K562 (cell line): ENCODE data around the gene FBXO4. TPM values are rescaled to one million over a fixed set of nuclear protein-coding genes. Genes with fewer than 3 reads are reported as not detected.

ENCODE experiments used
- ATAC-seq: fragments of 200-7000 bp; cut with Tn5 transposase; 3 replicates; pipeline ENCODE4 v1.9.1; 2020; ENCODE audit warnings: moderate library complexity
- BruUV-seq: library from RNA; stranded (reverse); fragments of 400-500 nt; replicated peaks from 2 replicates; lab custom pipeline; 2021; lab: Mats Ljungman, UMichigan
- CTCF ChIA-PET: fragments of 300-600 bp; formaldehyde crosslinking; extraction: SDS; loops from one replicate; lab custom pipeline; 2021; ENCODE audit warnings: low intra/inter-chr PET ratio; lab: Yijun Ruan, JAX
- POLR2A ChIA-PET: fragments of 300-600, 350-650 bp; sonication (Branson Sonifier 250); formaldehyde crosslinking; extraction: SDS; loops from one replicate; lab custom pipeline; 2021; ENCODE audit warnings: antibody characterized with exemption, inconsistent platforms; lab: Yijun Ruan, JAX
- DNase-seq, 4 experiments: peaks; one replicate each; pipeline versions ENCODE4 v3.0.0 to v3.0.0-alpha.2; 2011 to 2018; ENCODE audit warnings: low spot score in 3 of 4, mixed read lengths in 3 of 4; ENCODE audit errors: extremely low read depth in 1 of 4
- FAIRE-seq: peaks from 2 replicates; lab custom pipeline; 2011; peaks lifted over from hg19 to GRCh38; lab: Jason Lieb, UNC
- H2AFZ ChIP-seq: 2 replicates; pipeline ENCODE4 v1.6.0; 2011; ENCODE audit warnings: low read depth, low read length, control low read depth, inconsistent platforms
- H3K27ac ChIP-seq: fragments of 200-600 bp; 3 replicates; pipeline ENCODE4 v1.8.0; 2011; ENCODE audit warnings: low read depth, mild to moderate bottlenecking, control low read depth, inconsistent platforms, low read length, moderate library complexity, mixed read lengths; ENCODE audit errors: extremely low read depth
- H3K27me3 ChIP-seq, 2 experiments: fragments of 300-600 bp in 1 of 2; 2 replicates in 1 of 2; 3 replicates in 1 of 2; pipeline versions ENCODE4 v1.6.0 to v1.8.0; 2011; ENCODE audit warnings: inconsistent platforms in 2 of 2, low read length in 2 of 2, mild to moderate bottlenecking in 1 of 2, mixed read lengths in 1 of 2, moderate library complexity in 1 of 2; ENCODE audit not compliant: control insufficient read depth in 2 of 2, insufficient read depth in 2 of 2
- H3K36me3 ChIP-seq: fragments of 300-600 bp; 3 replicates; pipeline ENCODE4 v1.8.0; 2011; ENCODE audit warnings: mild to moderate bottlenecking, low read length, inconsistent platforms; ENCODE audit not compliant: control insufficient read depth, insufficient read depth
- H3K4me1 ChIP-seq, 2 experiments: fragments of 200-600 bp in 1 of 2; replicated peaks in 1 of 2; 2 replicates in 1 of 2; 3 replicates in 1 of 2; pipeline versions ENCODE4 v1.5.1 to v1.8.0; 2011; ENCODE audit warnings: inconsistent platforms in 2 of 2, low read length in 2 of 2, mild to moderate bottlenecking in 1 of 2, mixed read lengths in 1 of 2, moderate library complexity in 1 of 2; ENCODE audit not compliant: control insufficient read depth in 2 of 2, insufficient read depth in 2 of 2
- H3K4me2 ChIP-seq: 2 replicates; pipeline ENCODE4 v1.6.1; 2011; ENCODE audit warnings: low read length, control low read depth, inconsistent platforms, mixed read lengths; ENCODE audit not compliant: insufficient read depth
- H3K4me3 ChIP-seq: fragments of 200-600 bp; sonication (generic), shearing (Covaris generic); 2 replicates; pipeline ENCODE4 v1.5.1; 2016; ENCODE audit warnings: control low read depth, inconsistent platforms
- H3K79me2 ChIP-seq: fragments of 200-600 bp; 3 replicates; pipeline ENCODE4 v1.8.0; 2011; ENCODE audit warnings: low read length, inconsistent platforms; ENCODE audit not compliant: control insufficient read depth, insufficient read depth
- H3K9ac ChIP-seq, 2 experiments: 2 replicates each; pipeline versions ENCODE4 v1.6.0 to v1.6.1; 2011; ENCODE audit warnings: low read depth in 2 of 2, low read length in 2 of 2, control low read depth in 1 of 2, inconsistent platforms in 1 of 2, mild to moderate bottlenecking in 1 of 2, mixed read lengths in 1 of 2; ENCODE audit not compliant: insufficient read depth in 1 of 2
- H3K9me1 ChIP-seq: one replicate; pipeline ENCODE4 v1.6.0; 2011; ENCODE audit warnings: inconsistent platforms, mild to moderate bottlenecking, low read length, moderate library complexity; ENCODE audit not compliant: control insufficient read depth, insufficient read depth
- H3K9me3 ChIP-seq: replicated peaks from 2 replicates; pipeline ENCODE4 v1.5.1; 2011; ENCODE audit warnings: low read depth, low read length, inconsistent platforms; ENCODE audit not compliant: control insufficient read depth, insufficient read depth
- H4K20me1 ChIP-seq: replicated peaks from 2 replicates; pipeline ENCODE4 v1.6.1; 2011; ENCODE audit warnings: low read length, inconsistent platforms, mixed read lengths; ENCODE audit not compliant: control insufficient read depth, insufficient read depth
- C11orf30 ChIP-seq: fragments of 450-650 bp; IDR thresholded peaks from 2 replicates; pipeline ENCODE4 v1.6.1; 2016; ENCODE audit warnings: low read depth, mild to moderate bottlenecking
- FOXM1 ChIP-seq, 2 experiments: fragments of 450-650 bp in 1 of 2; sonication (generic) in 1 of 2; formaldehyde crosslinking in 1 of 2; IDR thresholded peaks; 2 replicates each; pipeline versions ENCODE4 v1.6.1 to v1.9.0; 2017 to 2022; ENCODE audit warnings: low read depth in 2 of 2, mild to moderate bottlenecking in 2 of 2, missing genetic modification reagents in 1 of 2, moderate library complexity in 1 of 2
- HNRNPLL ChIP-seq: fragments of 200-400 bp; formaldehyde crosslinking; IDR thresholded peaks from 2 replicates; pipeline ENCODE4 v1.6.1; 2017; ENCODE audit warnings: low read length, low read depth, mild to moderate bottlenecking; ENCODE audit not compliant: poor library complexity, severe bottlenecking
- HOXB6 ChIP-seq: fragments of 250-450 bp; sonication (Bioruptor Pico); IDR thresholded peaks from 2 replicates; pipeline ENCODE4 v1.5.1; 2022; ENCODE audit warnings: mild to moderate bottlenecking, borderline replicate concordance
- NONO ChIP-seq, 2 experiments: fragments of 200-400 bp in 1 of 2; fragments of 450-650 bp in 1 of 2; formaldehyde crosslinking in 1 of 2; IDR thresholded peaks; 2 replicates each; pipeline ENCODE4 v1.6.1; 2017; ENCODE audit warnings: low read depth in 2 of 2, mild to moderate bottlenecking in 2 of 2, moderate library complexity in 2 of 2, low read length in 1 of 2
- SMARCA4 ChIP-seq: fragments of 450-650 bp; IDR thresholded peaks from 2 replicates; pipeline ENCODE4 v1.6.1; 2016
- SP2 ChIP-seq: IDR thresholded peaks from 2 replicates; pipeline ENCODE4 v1.6.1; 2011; ENCODE audit warnings: mild to moderate bottlenecking, low read depth, low read length, moderate library complexity; ENCODE audit not compliant: poor library complexity, severe bottlenecking; ENCODE audit errors: extremely low read depth
- SRSF1 ChIP-seq: fragments of 200-400 bp; formaldehyde crosslinking; IDR thresholded peaks from 2 replicates; pipeline ENCODE4 v1.6.1; 2017; ENCODE audit warnings: mild to moderate bottlenecking, low read depth, low read length, moderate library complexity
- YBX1 ChIP-seq: fragments of 450-650 bp; IDR thresholded peaks from 2 replicates; pipeline ENCODE4 v1.7.1; 2016; ENCODE audit warnings: mild to moderate bottlenecking
- ZNF324 ChIP-seq: fragments of 250-450 bp; sonication (Bioruptor Pico); IDR thresholded peaks from 2 replicates; pipeline ENCODE4 v1.4.0; 2020; ENCODE audit warnings: mild to moderate bottlenecking
- in situ Hi-C: fragments of 300-500 bp; cut with MboI; formaldehyde crosslinking; loops from 4 replicates; pipeline ENCODE4 v1.15.0; 2018; ENCODE audit warnings: inconsistent platforms, mixed read lengths
- intact Hi-C: fragments of 100-400 bp; cut with micrococcal nuclease; formaldehyde crosslinking; loops from 2 replicates; pipeline ENCODE4 v1.14.2; 2022
- polyA plus RNA-seq, 8 experiments: library from polyadenylated mRNA; depleted of rRNA in 4 of 8; stranded (reverse) in 5 of 8; unstranded in 3 of 8; fragments of >200 nt; fragmentation: Nextera tagmentation in 2 of 8; fragmentation: Illumina TruSeq in 1 of 8; extraction: Ambion mirVana in 2 of 8; extraction: Trizol in 1 of 8; gene quantifications; 2 replicates each; pipeline versions ENCODE4 v1.2.1 to v1.2.3, GENCODE V29; 2011 to 2014; ENCODE audit warnings: inconsistent platforms in 1 of 8, missing spikeins in 1 of 8
- total RNA-seq, 7 experiments: library from RNA; depleted of rRNA in 6 of 7; stranded (reverse); fragments of >200 nt in 6 of 7; fragmentation: Illumina TruSeq in 2 of 7; extraction: Trizol in 2 of 7; gene quantifications; 2 replicates each; pipeline versions ENCODE4 v1.2.1 to v1.2.3, GENCODE V29; 2011 to 2021; ENCODE audit warnings: low replicate concordance in 1 of 7
- TF ChIP-seq, protein P1 (sequence below): sonication (generic); formaldehyde crosslinking; IDR thresholded peaks from 2 replicates; pipeline ENCODE4 v1.8.0; 2022; ENCODE audit warnings: missing genetic modification reagents, mild to moderate bottlenecking, borderline replicate concordance

Gene FBXO4
- total and polyA plus RNA-seq, 9 of the 15 experiments (the other 6 are each of a cell fraction or from before 2014, with no cell fraction given), result 5.9 to 33.4 (median 19.6) TPM

GRCh38 chr5:41935544-41935943, 10.5 kb downstream of the FBXO4 start:
- CTCF ChIA-PET, result no interaction called here
- intact Hi-C loops, result no loop called here
- Histone ChIP-seq H3K4me1 (no peaks in the 10 kb centered on the region), H2AFZ (no peak overlapping the region), H3K27me3 (no peaks in the 10 kb centered on the region), H3K4me2 (no peak overlapping the region), H3K9ac (no peak overlapping the region), H3K4me3 (no peak overlapping the region), H4K20me1 (no peaks in the 10 kb centered on the region), H3K36me3 (peaks cover 32% of the 10 kb centered on the region; the same call in 2 of the 3 replicates), H3K9me3 (no peaks in the 10 kb centered on the region), H3K9me1 (no peaks in the 10 kb centered on the region), H3K27ac (no peak overlapping the region), H3K79me2 (no peaks in the 10 kb centered on the region)
- no peak for DNase-seq
- POLR2A ChIA-PET, result interaction anchor here (0.7 to 1.0 kb wide), 3 partner anchors 9 to 59 kb away, joined by 3 read pairs; no protein-coding TSS in a partner anchor
- no TSS peak for BruUV-seq
- FAIRE-seq, result no peak
- no peak for ATAC-seq
- TF ChIP-seq HNRNPLL (no peak), NONO (IDR thresholded peaks at IDR 0.05; ENCODE audit: low read depth in 2 of 2, low read length in 1 of 2) (no peak), SRSF1 (no peak), ZNF324 (CRISPR knock-in tag) (no peak), YBX1 (no peak), SMARCA4 (no peak), HOXB6 (CRISPR knock-in tag) (no peak), SP2 (no peak), C11orf30 (no peak), FOXM1 (IDR thresholded peaks at IDR 0.05; ENCODE audit: low read depth) (no peak), FOXM1 (CRISPR knock-in tag; IDR thresholded peaks at IDR 0.05; ENCODE audit: low read depth) (no peak)
- TF ChIP-seq, protein P1, sequence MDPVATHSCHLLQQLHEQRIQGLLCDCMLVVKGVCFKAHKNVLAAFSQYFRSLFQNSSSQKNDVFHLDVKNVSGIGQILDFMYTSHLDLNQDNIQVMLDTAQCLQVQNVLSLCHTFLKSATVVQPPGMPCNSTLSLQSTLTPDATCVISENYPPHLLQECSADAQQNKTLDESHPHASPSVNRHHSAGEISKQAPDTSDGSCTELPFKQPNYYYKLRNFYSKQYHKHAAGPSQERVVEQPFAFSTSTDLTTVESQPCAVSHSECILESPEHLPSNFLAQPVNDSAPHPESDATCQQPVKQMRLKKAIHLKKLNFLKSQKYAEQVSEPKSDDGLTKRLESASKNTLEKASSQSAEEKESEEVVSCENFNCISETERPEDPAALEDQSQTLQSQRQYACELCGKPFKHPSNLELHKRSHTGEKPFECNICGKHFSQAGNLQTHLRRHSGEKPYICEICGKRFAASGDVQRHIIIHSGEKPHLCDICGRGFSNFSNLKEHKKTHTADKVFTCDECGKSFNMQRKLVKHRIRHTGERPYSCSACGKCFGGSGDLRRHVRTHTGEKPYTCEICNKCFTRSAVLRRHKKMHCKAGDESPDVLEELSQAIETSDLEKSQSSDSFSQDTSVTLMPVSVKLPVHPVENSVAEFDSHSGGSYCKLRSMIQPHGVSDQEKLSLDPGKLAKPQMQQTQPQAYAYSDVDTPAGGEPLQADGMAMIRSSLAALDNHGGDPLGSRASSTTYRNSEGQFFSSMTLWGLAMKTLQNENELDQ (CRISPR knock-in tag), result no peak
- in situ Hi-C loops, result no loop called here
